Mucosa of gallbladder (tissue), 1 donor: Measurements from ENCODE around the gene LTF. TPM values are rescaled to one million over a fixed set of nuclear protein-coding genes. Genes with fewer than 3 reads are reported as not detected.
"Not testable (repeated sequence)": the region's sequence is repeated elsewhere in the genome, so short reads cannot be mapped to it uniquely, and the experiment has no call there.

Experiments used
- DNase-seq: peaks from one replicate; pipeline ENCODE4 v3.0.0-alpha.2; 2020; ENCODE audit warnings: low spot score
- total RNA-seq: library from RNA; stranded (reverse); gene quantifications from one replicate; pipeline ENCODE4 v1.2.1, GENCODE V29; 2021
- donor health status: DM: no; HTN: no; CAD: no.

LTF gene
- total RNA-seq, 1 donor from 2014 or later: 0.83 TPM

- DNase-seq: no peak
Observed at GRCh38 chr3:46416125-46416810, 48.4 kb downstream of the LTF start.

DNA sequence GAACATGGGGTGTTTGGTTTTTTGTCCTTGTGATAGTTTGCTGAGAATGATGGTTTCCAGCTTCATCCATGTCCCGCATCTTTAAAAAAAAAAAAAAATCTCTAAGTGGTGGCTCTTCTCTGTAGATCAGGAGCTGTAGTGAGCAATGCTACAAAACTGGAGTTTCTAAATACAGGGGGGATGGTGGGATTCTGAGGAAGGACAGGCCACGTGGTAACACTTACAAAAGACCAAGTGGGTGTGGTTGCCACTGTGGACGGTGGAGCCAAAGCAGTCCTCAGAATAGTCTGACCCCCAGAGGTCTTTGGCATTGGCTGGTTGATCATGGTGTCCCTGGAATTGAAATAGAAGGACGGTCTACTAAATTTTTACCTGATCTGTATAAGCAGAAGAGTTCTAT is 50.0 kb downstream of the LTF start:
- DNase-seq: no peak

DNA sequence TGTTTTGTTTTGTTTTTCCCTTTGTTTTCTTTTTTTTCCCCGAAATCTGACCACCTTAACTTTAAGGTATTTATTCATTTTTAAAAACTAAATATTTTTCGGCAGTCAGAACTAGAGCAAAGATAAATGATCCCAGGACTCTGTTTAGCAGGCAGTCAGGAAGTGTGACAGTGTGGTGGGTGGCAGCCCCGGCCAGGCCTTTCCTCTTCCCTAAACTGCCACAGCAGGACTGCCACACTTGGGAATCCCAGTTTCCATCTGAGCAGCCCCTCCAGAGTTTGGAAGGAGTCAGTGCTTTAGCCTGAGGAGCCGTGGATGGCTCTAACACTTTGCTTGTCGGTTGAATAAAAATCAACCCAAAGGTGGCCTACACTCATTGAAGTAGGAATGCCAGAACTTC is 50.8 kb downstream of the LTF start:
- no peak for DNase-seq

DNA sequence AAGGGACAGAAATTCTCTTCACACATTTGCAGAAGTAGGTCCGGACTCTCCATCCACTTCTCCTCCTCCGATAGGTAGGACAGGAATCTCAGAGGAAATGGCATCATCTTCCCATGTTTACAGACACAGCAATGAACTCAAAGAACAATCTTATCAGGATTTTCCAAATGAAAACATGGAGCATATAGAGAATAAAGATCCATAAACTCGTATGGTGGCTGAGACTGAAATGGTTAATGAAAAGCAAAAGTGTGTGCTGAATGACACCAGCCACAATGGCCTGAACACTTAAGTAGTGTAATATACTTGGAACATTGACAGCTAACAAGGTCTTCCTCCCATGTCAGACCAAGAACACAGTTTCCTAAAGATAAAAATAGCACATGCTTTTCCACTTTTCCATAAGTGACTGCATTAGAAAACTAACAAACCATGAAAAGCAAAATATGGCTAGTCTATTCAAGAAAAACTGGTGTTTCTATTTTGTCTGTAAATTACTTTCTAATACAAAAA is 51.9 kb downstream of the LTF start:
- no peak for DNase-seq

GRCh38 chr3:46411271-46411670 is 53.4 kb downstream of the LTF start:
- DNase-seq: no peak

GRCh38 chr3:46410669-46411068 is 54.0 kb downstream of the LTF start:
- DNase-seq: no peak

GRCh38 chr3:46409739-46410489 is 54.8 kb downstream of the LTF start:
- DNase-seq: no peak

- DNase-seq: no peak
Observed at GRCh38 chr3:46408853-46409252, 55.9 kb downstream of the LTF start.

DNA sequence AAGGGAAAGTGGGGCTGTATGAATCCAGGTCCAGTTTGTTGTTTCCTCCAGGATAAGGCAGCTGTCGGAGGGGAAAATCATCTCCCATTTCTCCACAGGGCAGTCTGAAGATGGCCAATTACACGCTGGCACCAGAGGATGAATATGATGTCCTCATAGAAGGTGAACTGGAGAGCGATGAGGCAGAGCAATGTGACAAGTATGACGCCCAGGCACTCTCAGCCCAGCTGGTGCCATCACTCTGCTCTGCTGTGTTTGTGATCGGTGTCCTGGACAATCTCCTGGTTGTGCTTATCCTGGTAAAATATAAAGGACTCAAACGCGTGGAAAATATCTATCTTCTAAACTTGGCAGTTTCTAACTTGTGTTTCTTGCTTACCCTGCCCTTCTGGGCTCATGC is 56.7 kb downstream of the LTF start:
- no peak for DNase-seq

GRCh38 chr3:46406788-46407611 is 57.7 kb downstream of the LTF start, which contains the start of the genes CCR5AS and CCRL2:
CCR5AS (minus strand) TSS chr3:46407066.
CCRL2 (plus strand) TSS chr3:46407259; CDS start chr3:46408080, 821 bp downstream.
- peak; percentile 91 for DNase-seq

GRCh38 chr3:46406443-46406787 is 58.3 kb downstream of the LTF start:
- DNase-seq: no peak

GRCh38 chr3:46405301-46406019 is 59.2 kb downstream of the LTF start:
- DNase-seq: peak; percentile 75

- DNase-seq: not testable (repeated sequence)
Observed at GRCh38 chr3:46402902-46403301, 61.8 kb downstream of the LTF start.

GRCh38 chr3:46401579-46401978 is 63.1 kb downstream of the LTF start:
- DNase-seq: no peak

DNA sequence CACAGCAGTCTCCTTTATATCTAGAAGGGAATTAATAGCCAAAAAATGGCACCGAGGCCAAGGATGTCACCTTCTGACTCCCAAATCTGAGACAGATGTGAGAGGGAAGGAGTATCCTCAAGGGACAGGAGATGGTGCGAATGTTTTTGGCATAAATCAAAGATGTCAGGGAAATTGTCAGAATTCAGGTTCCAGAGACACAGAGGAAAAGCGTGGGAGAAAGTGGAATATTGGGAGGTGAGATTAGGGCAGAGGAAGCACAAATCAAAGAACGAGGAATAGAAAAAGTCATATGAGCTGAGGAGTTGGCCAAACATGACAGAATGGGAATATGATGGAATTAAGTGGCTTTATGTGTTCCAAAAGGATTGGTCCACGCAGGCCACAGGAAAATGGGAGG is 63.9 kb downstream of the LTF start:
- DNase-seq: no peak

GRCh38 chr3:46400000-46400734 is 64.5 kb downstream of the LTF start:
- no peak for DNase-seq

GRCh38 chr3:46399557-46399956 is 65.1 kb downstream of the LTF start:
- no peak for DNase-seq

- DNase-seq: no peak
Observed at GRCh38 chr3:46399098-46399497, 65.6 kb downstream of the LTF start.

GRCh38 chr3:46398186-46398955 is 66.3 kb downstream of the LTF start:
- no peak for DNase-seq

DNA sequence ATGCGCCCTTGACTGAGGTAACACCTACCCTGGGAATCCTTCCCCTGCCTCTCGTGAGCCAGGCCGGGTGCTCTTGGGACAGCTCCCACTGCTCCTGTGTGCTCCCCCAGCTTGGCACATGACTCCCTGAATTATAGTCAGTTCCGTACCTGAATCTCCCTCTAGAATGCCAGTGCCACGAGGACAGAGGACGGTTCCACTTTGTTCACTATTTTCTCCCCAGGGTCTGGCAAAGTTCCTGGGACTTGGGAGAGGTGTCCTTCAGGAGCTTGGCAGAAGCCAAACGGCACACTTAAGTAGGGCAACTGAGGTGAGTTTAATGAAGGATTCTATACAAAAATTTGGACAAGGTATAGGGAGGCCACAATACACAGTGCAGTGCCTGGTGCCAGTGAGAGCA is 67.6 kb downstream of the LTF start:
- no peak for DNase-seq
